Measurements from ENCODE around the gene SPNS2.

The SPNS2 gene

DNA sequence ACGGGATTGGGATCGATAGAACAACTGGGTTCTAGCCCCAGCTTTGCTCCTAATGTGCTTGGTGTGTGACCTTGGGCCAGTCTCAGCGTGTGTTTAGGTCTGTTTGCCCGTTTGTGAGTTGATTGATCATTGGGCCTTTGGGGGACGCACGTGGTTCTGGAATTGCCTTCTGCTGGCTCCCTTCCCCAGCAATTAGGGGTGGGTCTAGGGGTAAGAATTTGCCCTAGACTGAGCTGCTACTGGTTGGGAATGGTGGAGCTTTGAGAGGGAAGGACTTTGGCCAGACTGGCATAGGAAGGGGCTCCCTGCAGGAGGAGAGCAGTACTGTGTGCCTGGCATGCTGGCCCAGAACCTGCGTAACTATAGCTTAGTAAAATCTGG lies 1.5 kb downstream of the SPNS2 start:
- DNase-seq (ENCODE audit: low read depth) = no peak
- no peak overlapping the region for H3K4me3 ChIP-seq (ENCODE audit: low read depth, low read length)

- DNase-seq (ENCODE audit: low read depth) = no peak
- H3K4me3 ChIP-seq (ENCODE audit: low read depth, low read length) = no peak overlapping the region
Measured at GRCh38 chr17:4501295-4501949, 2.7 kb downstream of the SPNS2 start.

GRCh38 chr17:4502466-4503154 lies 3.9 kb downstream of the SPNS2 start:
- H3K4me3 ChIP-seq (ENCODE audit: low read depth, low read length) = no peak overlapping the region
- DNase-seq (ENCODE audit: low read depth) = no peak

- H3K4me3 ChIP-seq (ENCODE audit: low read depth, low read length) = no peak overlapping the region
Measured at GRCh38 chr17:4503283-4504025, 4.8 kb downstream of the SPNS2 start.

GRCh38 chr17:4504188-4504587 lies 5.5 kb downstream of the SPNS2 start:
- DNase-seq (ENCODE audit: low read depth) = no peak
- no peak overlapping the region for H3K4me3 ChIP-seq (ENCODE audit: low read depth, low read length)

More at GRCh38 chr17:4503283-4504025, 4.8 kb downstream of the SPNS2 start:
- no peak for DNase-seq (ENCODE audit: low read depth)

GRCh38 chr17:4505187-4505586 lies 6.5 kb downstream of the SPNS2 start:
- no peak overlapping the region for H3K4me3 ChIP-seq (ENCODE audit: low read depth, low read length)
- DNase-seq (ENCODE audit: low read depth) = no peak

- H3K4me3 ChIP-seq (ENCODE audit: low read depth, low read length) = no peak overlapping the region
- DNase-seq (ENCODE audit: low read depth) = no peak
Measured at GRCh38 chr17:4506175-4506813, 7.6 kb downstream of the SPNS2 start.

DNA sequence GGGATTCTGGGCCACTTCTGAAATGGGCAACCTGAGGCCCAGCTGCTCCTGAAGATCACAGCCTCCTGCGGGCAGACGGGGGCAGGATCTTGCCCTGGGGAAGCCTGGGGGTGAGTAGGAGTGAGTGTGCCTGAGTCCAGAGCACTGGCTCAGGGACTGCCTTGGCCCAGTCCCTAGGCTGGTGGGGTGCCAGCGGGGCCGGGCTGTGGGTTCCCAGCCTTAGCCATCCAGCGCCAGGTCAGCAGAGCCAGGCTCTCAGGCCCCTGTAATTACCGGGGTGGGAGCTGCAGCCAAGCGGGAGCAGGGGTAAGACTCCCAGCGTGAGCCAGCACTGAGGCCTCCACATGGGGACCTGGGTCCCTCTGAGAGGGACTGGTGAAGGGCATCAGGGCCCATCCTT lies 8.2 kb downstream of the SPNS2 start:
- DNase-seq (ENCODE audit: low read depth) = no peak

DNA sequence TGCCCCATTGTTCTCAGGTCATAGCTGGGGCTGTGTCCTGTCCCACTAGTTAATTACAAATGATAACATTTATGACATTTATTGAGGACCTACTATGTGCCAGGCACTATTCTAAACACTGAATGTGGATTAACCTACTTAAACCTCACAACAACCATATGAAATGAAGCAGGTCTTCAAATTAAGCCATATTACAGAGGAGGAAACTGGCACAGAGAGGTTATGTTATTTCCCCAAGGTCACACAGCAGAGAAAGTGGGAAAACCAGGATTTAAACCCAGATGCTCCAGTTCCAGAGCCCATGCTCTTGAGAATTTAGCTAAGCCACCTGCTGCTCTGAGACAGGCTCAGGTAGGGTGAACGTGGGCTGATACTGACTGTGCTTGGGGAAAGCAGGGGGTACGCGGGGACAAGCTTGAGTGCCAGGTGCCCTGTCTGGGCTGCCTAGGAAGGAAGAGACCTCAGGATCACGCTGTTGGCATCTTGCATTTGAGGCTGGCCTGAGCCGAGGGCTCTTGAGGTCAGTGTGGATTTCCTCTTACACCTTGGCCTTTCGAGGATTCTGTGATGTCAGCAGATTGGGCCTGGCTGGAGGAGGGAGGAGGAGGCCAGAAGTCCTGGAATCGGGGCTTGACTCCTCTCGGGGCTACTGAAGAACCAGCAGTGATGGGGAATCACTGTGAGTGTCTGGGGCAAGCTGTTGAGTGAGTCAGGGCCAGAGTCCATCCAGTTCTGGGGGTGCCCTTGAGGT lies 8.9 kb downstream of the SPNS2 start:
- no peak for DNase-seq (ENCODE audit: low read depth)

More for the DNA sequence above, 8.2 kb downstream of the SPNS2 start:
- no peak overlapping the region for H3K4me3 ChIP-seq (ENCODE audit: low read depth, low read length)

GRCh38 chr17:4508207-4508606 lies 9.5 kb downstream of the SPNS2 start:
- DNase-seq (ENCODE audit: low read depth) = no peak
- no peak overlapping the region for H3K4me3 ChIP-seq (ENCODE audit: low read depth, low read length)

More for the DNA sequence above, 8.9 kb downstream of the SPNS2 start:
- H3K4me3 ChIP-seq (ENCODE audit: low read depth, low read length) = no peak overlapping the region

GRCh38 chr17:4509401-4509800 lies 10.7 kb downstream of the SPNS2 start:
- H3K4me3 ChIP-seq (ENCODE audit: low read depth, low read length) = no peak overlapping the region
- no peak for DNase-seq (ENCODE audit: low read depth)

DNA sequence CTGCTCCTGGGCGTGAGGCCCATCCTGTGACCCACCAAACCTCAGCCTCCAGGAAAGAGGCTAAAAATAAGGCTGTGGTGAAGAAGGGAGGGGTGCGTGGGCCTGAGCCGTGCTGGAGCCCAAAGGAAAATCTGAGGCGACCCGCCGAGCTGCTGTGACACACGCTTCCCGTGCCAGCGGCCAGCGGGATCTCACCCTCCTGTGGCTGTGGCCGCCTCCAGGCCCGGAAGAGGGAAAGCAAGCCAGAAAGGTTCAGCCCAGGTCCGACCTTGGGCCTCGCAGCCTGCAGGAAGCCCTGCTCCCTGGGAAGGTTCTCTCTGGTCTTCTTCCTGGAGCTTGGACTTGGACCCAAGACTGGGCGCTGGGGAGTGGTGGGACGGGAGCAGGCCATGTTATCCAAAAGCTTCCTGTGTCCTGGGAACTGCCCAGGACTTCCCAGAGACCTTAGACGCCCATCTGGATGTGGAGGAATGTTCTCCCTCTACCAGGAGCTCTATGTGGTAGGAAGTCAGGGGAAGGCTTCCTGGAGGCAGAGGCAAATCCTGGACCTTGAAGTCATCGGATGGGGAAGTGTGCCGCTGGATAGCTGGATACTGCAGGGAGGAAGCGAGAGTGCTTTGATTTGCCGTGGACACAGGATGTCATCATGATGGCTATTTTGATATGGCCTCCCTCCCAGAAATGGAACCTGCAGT lies 11.4 kb downstream of the SPNS2 start:
- H3K4me3 ChIP-seq (ENCODE audit: low read depth, low read length) = no peak overlapping the region

GRCh38 chr17:4510618-4510941 lies 11.9 kb downstream of the SPNS2 start:
- DNase-seq (ENCODE audit: low read depth) = no peak
- no peak overlapping the region for H3K4me3 ChIP-seq (ENCODE audit: low read depth, low read length)

More for the DNA sequence above, 11.4 kb downstream of the SPNS2 start:
- no peak for DNase-seq (ENCODE audit: low read depth)

DNA sequence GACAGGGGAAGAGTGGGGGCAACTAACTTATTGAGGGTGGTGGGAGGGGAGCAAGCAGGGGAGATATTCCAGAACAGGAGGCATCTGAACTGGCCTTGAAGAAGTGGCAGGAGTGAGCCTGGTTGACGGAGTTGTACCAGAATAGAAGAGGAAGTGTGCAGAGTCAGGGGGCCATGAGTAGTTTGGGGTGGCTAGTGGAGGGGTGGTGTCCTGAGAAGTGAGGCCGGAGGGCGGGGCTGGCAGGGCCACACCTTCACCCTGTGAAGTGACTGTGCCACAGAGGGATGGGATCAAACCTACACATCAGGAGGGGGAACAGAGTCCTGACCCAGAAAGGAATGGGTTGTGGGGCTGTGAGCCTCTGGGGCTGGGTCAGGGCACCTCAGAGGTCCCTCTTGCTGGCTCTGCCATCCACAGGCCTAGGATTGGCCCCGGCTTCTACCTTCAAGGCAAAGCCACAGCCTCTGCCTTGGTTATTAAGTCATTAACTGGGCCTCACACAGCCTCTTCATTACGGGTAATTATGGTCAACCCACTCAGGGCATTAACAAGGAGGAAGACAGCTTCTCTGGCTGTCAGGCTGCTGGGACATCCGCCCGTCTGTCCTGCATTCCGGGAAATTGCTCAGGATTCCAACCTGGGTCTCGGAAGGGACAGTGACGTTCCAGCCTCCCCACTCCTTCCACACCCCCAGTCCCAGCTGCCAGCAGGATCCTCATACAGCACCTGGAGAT lies 12.7 kb downstream of the SPNS2 start:
- no peak for DNase-seq (ENCODE audit: low read depth)
- H3K4me3 ChIP-seq (ENCODE audit: low read depth, low read length) = no peak overlapping the region

GRCh38 chr17:4512156-4513112 lies 13.8 kb downstream of the SPNS2 start:
- DNase-seq (ENCODE audit: low read depth) = no peak
- H3K4me3 ChIP-seq (ENCODE audit: low read depth, low read length) = no peak overlapping the region

GRCh38 chr17:4513113-4514032 lies 14.7 kb downstream of the SPNS2 start:
- DNase-seq (ENCODE audit: low read depth) = no peak
- no peak overlapping the region for H3K4me3 ChIP-seq (ENCODE audit: low read depth, low read length)
